ENCODE results near the gene PKD1.
"Not testable (repeated sequence)": the region's sequence is repeated elsewhere in the genome, so short reads cannot be mapped to it uniquely, and the experiment has no call there.

Gene PKD1

GRCh38 chr16:2124377-2124693, 11.4 kb downstream of the PKD1 start:
- peaks cover 27% of the 10 kb centered on the region for H3K4me1 ChIP-seq (ENCODE audit: insufficient read depth, insufficient read length)
- not testable (repeated sequence) for DNase-seq (ENCODE audit: low read depth, low spot score); H3K36me3 ChIP-seq (ENCODE audit: insufficient read depth, insufficient read length, low read length); H3K27me3 ChIP-seq (ENCODE audit: insufficient read depth, insufficient read length); H3K9me3 ChIP-seq (ENCODE audit: insufficient read depth, low read length)
- peak overlapping the region; percentile 26 for H3K4me3 ChIP-seq (ENCODE audit: insufficient read length, low read depth)
- peak overlapping the region; percentile 76 for H3K9ac ChIP-seq (ENCODE audit: insufficient read length, low read depth)

- not testable (repeated sequence) for DNase-seq (ENCODE audit: low read depth, low spot score); H3K36me3 ChIP-seq (ENCODE audit: insufficient read depth, insufficient read length, low read length); H3K27me3 ChIP-seq (ENCODE audit: insufficient read depth, insufficient read length); H3K9ac ChIP-seq (ENCODE audit: insufficient read length, low read depth); H3K9me3 ChIP-seq (ENCODE audit: insufficient read depth, low read length); H3K4me3 ChIP-seq (ENCODE audit: insufficient read length, low read depth)
- peaks cover 27% of the 10 kb centered on the region for H3K4me1 ChIP-seq (ENCODE audit: insufficient read depth, insufficient read length)
Measured at GRCh38 chr16:2123706-2124376, 11.9 kb downstream of the PKD1 start.

- not testable (repeated sequence) for H3K27me3 ChIP-seq (ENCODE audit: insufficient read depth, insufficient read length); H3K9me3 ChIP-seq (ENCODE audit: insufficient read depth, low read length); DNase-seq (ENCODE audit: low read depth, low spot score); H3K4me3 ChIP-seq (ENCODE audit: insufficient read length, low read depth); H3K9ac ChIP-seq (ENCODE audit: insufficient read length, low read depth); H3K36me3 ChIP-seq (ENCODE audit: insufficient read depth, insufficient read length, low read length)
- peaks cover 27% of the 10 kb centered on the region for H3K4me1 ChIP-seq (ENCODE audit: insufficient read depth, insufficient read length)
Measured at GRCh38 chr16:2122934-2123683, 12.6 kb downstream of the PKD1 start.

GRCh38 chr16:2122429-2122828, 13.3 kb downstream of the PKD1 start:
- H3K9me3 ChIP-seq (ENCODE audit: insufficient read depth, low read length), result no peaks in the 10 kb centered on the region
- H3K4me3 ChIP-seq (ENCODE audit: insufficient read length, low read depth), result no peak overlapping the region
- no peaks in the 10 kb centered on the region for H3K27me3 ChIP-seq (ENCODE audit: insufficient read depth, insufficient read length)
- H3K4me1 ChIP-seq (ENCODE audit: insufficient read depth, insufficient read length), result peaks cover 27% of the 10 kb centered on the region
- TF ChIP-seq ZNF274 (IDR thresholded peaks at IDR 0.05; ENCODE audit: low read depth, low read length) (no peak), SUZ12 (IDR thresholded peaks at IDR 0.05; ENCODE audit: extremely low read depth, insufficient read depth, insufficient read length) (no peak), YY1 (IDR thresholded peaks at IDR 0.05; ENCODE audit: insufficient read depth, insufficient read length) (no peak)
- no peak for DNase-seq (ENCODE audit: low read depth, low spot score)
- H3K36me3 ChIP-seq (ENCODE audit: insufficient read depth, insufficient read length, low read length), result peaks cover 5% of the 10 kb centered on the region
- H3K9ac ChIP-seq (ENCODE audit: insufficient read length, low read depth), result no peak overlapping the region

GRCh38 chr16:2121853-2122252, 13.8 kb downstream of the PKD1 start:
- TF ChIP-seq SUZ12 (IDR thresholded peaks at IDR 0.05; ENCODE audit: extremely low read depth, insufficient read depth, insufficient read length) (no peak), YY1 (IDR thresholded peaks at IDR 0.05; ENCODE audit: insufficient read depth, insufficient read length) (no peak), ZNF274 (IDR thresholded peaks at IDR 0.05; ENCODE audit: low read depth, low read length) (no peak)
- H3K4me1 ChIP-seq (ENCODE audit: insufficient read depth, insufficient read length), result peaks cover 22% of the 10 kb centered on the region
- no peak overlapping the region for H3K9ac ChIP-seq (ENCODE audit: insufficient read length, low read depth)
- no peak for DNase-seq (ENCODE audit: low read depth, low spot score)
- no peaks in the 10 kb centered on the region for H3K27me3 ChIP-seq (ENCODE audit: insufficient read depth, insufficient read length)
- H3K36me3 ChIP-seq (ENCODE audit: insufficient read depth, insufficient read length, low read length), result peaks cover 5% of the 10 kb centered on the region
- no peak overlapping the region for H3K4me3 ChIP-seq (ENCODE audit: insufficient read length, low read depth)
- no peaks in the 10 kb centered on the region for H3K9me3 ChIP-seq (ENCODE audit: insufficient read depth, low read length)

GRCh38 chr16:2121325-2121724, 14.4 kb downstream of the PKD1 start:
- H3K36me3 ChIP-seq (ENCODE audit: insufficient read depth, insufficient read length, low read length); H3K9ac ChIP-seq (ENCODE audit: insufficient read length, low read depth); H3K9me3 ChIP-seq (ENCODE audit: insufficient read depth, low read length); DNase-seq (ENCODE audit: low read depth, low spot score); H3K4me3 ChIP-seq (ENCODE audit: insufficient read length, low read depth); H3K27me3 ChIP-seq (ENCODE audit: insufficient read depth, insufficient read length): not testable (repeated sequence)
- H3K4me1 ChIP-seq (ENCODE audit: insufficient read depth, insufficient read length), result peaks cover 20% of the 10 kb centered on the region

- not testable (repeated sequence) for H3K9ac ChIP-seq (ENCODE audit: insufficient read length, low read depth); H3K4me3 ChIP-seq (ENCODE audit: insufficient read length, low read depth); H3K4me1 ChIP-seq (ENCODE audit: insufficient read depth, insufficient read length); H3K27me3 ChIP-seq (ENCODE audit: insufficient read depth, insufficient read length); H3K36me3 ChIP-seq (ENCODE audit: insufficient read depth, insufficient read length, low read length); DNase-seq (ENCODE audit: low read depth, low spot score); H3K9me3 ChIP-seq (ENCODE audit: insufficient read depth, low read length)
Measured at GRCh38 chr16:2117960-2118722, 17.6 kb downstream of the PKD1 start.

- not testable (repeated sequence) for H3K9ac ChIP-seq (ENCODE audit: insufficient read length, low read depth); H3K9me3 ChIP-seq (ENCODE audit: insufficient read depth, low read length)
Measured at GRCh38 chr16:2117341-2117740, 18.4 kb downstream of the PKD1 start.

GRCh38 chr16:2116428-2116827, 19.3 kb downstream of the PKD1 start:
- not testable (repeated sequence) for H3K27me3 ChIP-seq (ENCODE audit: insufficient read depth, insufficient read length); DNase-seq (ENCODE audit: low read depth, low spot score); H3K4me1 ChIP-seq (ENCODE audit: insufficient read depth, insufficient read length); H3K9me3 ChIP-seq (ENCODE audit: insufficient read depth, low read length); H3K4me3 ChIP-seq (ENCODE audit: insufficient read length, low read depth); H3K9ac ChIP-seq (ENCODE audit: insufficient read length, low read depth)
- peaks cover 15% of the 10 kb centered on the region for H3K36me3 ChIP-seq (ENCODE audit: insufficient read depth, insufficient read length, low read length)

More at GRCh38 chr16:2117341-2117740, 18.4 kb downstream of the PKD1 start:
- H3K4me3 ChIP-seq (ENCODE audit: insufficient read length, low read depth); H3K4me1 ChIP-seq (ENCODE audit: insufficient read depth, insufficient read length); DNase-seq (ENCODE audit: low read depth, low spot score); H3K27me3 ChIP-seq (ENCODE audit: insufficient read depth, insufficient read length): not testable (repeated sequence)
- peaks cover 11% of the 10 kb centered on the region for H3K36me3 ChIP-seq (ENCODE audit: insufficient read depth, insufficient read length, low read length)
